ENCODE results near the gene PNPLA7.
"Not testable (repeated sequence)": the region's sequence is repeated elsewhere in the genome, so short reads cannot be mapped to it uniquely, and the experiment has no call there.

PNPLA7 gene

DNA sequence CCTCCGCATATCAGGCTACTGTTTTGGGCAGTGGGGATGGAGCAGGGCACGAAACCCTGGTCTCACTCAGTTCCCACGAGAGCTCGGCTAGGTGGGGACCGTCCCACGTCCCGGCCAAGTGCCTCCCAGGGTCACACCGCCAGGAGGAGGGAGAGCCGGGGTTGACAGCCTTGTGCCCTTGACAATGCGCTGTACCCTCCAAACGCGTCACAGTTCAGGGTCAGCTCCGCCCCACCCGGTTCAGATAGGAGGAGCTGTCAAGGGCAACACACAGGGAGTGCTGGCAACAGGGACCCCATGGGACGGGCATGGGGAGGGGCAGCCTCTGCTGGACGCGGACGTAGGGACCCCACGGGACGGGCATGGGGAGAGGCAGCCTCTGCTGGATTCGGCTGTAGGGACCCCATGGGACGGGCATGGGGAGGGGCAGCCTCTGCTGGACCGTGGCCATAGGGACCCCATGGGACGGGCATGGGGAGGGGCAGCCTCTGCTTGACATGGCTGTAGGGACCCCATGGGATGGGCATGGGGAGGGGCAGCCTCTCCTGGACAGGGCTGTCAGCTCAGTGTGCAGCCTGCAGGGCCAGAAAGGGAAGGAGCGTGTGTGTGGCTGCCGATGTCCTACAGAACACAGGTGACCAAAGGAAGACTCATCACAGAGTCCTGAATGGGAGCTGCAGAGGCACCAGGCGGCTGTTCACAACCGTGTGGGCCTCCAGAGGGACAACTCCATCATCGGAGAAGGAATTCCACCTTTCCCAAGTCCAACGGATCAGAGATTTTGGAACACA lies 29.4 kb downstream of the PNPLA7 start:
- no peak for DNase-seq (ENCODE audit: low read depth)
- TF ChIP-seq, protein P1, sequence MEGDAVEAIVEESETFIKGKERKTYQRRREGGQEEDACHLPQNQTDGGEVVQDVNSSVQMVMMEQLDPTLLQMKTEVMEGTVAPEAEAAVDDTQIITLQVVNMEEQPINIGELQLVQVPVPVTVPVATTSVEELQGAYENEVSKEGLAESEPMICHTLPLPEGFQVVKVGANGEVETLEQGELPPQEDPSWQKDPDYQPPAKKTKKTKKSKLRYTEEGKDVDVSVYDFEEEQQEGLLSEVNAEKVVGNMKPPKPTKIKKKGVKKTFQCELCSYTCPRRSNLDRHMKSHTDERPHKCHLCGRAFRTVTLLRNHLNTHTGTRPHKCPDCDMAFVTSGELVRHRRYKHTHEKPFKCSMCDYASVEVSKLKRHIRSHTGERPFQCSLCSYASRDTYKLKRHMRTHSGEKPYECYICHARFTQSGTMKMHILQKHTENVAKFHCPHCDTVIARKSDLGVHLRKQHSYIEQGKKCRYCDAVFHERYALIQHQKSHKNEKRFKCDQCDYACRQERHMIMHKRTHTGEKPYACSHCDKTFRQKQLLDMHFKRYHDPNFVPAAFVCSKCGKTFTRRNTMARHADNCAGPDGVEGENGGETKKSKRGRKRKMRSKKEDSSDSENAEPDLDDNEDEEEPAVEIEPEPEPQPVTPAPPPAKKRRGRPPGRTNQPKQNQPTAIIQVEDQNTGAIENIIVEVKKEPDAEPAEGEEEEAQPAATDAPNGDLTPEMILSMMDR (conservative IDR thresholded peaks at IDR 0.05; ENCODE audit: control insufficient read depth, insufficient read depth, low read depth, low read length) = no peak

DNA sequence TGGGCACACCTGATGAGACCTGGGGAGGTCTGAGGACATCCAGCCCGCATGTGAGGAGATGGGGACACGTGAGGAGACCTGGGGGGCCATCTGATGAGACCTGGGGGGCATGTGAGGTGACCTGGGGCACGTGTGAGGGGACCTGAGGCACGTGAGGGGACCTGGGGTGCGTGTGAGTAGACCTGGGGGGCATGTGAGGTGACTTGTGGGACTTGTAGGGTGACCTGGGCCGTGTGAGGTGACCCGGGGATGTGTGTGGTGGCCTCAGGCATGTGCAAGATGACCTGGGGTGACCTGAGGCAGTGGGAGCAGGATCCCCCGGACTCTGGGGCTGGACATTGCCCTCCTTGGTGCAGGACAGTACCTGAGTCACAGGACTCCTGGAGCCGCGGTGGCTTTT lies 30.6 kb downstream of the PNPLA7 start:
- DNase-seq (ENCODE audit: low read depth) = no peak
- no peak overlapping the region for H3K4me3 ChIP-seq (ENCODE audit: control insufficient read depth, low read depth, low read length)
- TF ChIP-seq, protein P1 (conservative IDR thresholded peaks at IDR 0.05; ENCODE audit: control insufficient read depth, insufficient read depth, low read depth, low read length) = no peak

More for the DNA sequence above, 29.4 kb downstream of the PNPLA7 start:
- H3K4me3 ChIP-seq (ENCODE audit: control insufficient read depth, low read depth, low read length) = no peak overlapping the region

DNA sequence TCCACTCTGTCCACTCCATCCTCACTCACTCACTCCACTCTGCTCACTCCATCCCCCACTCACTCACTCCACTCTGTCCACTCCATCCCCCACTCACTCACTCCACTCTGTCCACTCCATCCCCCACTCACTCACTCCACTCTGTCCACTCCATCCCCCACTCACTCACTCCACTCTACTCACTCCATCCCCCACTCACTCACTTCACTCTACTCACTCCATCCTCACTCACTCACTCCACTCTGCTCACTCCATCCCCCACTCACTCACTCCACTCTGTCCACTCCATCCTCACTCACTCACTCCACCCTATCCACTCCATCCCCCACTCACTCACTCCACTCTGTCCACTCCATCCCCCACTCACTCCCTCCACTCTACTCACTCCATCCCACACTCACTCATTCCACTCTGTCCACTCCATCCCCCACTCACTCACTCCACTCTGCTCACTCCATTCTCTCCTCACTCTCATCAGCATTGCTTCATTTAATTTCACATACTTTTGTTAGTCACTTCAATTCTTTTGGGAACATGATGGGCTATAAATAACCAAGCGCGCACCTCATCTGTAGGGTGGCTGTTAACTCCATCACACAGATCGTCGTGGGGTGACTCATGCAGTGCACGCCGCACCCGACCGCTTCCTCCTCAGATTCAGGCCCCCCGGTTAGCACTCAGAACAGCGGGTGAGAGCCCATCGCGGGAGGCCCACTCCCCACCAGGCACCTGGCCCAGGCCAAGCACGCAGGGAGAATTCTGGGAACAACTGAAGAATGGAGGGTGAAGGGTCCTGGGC lies 31.3 kb downstream of the PNPLA7 start:
- peak; percentile 26 for DNase-seq (ENCODE audit: low read depth)
- not testable (repeated sequence) for H3K4me3 ChIP-seq (ENCODE audit: control insufficient read depth, low read depth, low read length)

DNA sequence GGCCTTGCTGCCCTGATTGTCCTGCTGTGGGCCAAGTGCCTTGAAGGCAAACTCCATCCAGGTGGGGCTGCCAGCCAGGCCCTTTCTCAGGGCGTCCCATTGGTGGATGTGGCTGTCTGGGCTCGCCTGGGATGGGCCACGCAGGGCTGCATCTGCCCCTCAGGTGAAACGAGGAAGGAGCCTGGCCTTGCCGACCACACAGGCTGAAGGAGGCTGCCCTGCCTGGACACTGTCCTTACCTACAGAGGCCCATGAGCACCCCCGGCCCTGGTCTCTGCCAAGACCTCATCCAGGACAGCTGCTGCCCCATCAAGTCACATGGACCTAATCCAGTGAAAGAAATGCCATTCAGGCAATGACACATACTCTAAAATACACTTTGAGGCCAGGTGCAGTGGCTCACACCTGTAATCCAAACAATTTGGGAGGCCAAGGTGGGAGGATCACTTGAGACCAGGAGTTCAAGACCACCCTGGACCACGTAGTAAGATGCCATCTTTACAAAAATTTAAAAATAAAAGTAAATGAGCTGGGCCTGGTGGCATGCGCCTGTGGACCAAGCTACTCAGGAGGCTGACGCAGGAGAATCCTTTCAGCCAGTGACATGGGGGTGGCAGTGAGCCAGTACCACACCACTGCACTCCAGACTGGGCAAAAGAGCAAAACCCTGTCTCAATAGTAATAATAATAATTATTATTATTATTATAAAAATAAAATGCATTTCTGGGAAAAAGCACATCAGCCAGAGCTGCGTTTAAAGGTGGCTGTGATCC lies 33.9 kb downstream of the PNPLA7 start:
- H3K4me3 ChIP-seq (ENCODE audit: control insufficient read depth, low read depth, low read length) = no peak overlapping the region
- TF ChIP-seq, protein P1 (conservative IDR thresholded peaks at IDR 0.05; ENCODE audit: control insufficient read depth, insufficient read depth, low read depth, low read length) = no peak

DNA sequence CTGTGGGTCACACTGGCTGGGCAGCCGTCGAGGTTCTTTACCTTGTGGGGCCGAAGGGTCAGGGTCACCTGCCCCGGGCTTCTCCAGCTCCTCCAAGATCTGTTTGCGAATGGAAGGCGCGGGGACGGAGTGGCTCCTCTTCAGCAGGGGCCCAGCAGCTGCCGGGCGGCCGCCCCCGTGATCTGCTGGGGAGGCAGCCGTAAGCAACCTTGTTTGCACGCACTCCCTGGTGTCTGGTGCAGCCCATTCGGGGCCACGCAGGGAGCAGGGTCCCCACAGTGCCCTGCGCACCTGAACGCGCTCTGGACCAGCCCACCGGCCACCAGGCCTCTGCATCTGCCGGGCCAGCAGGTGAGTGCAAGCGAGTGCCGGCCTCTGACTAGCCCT lies 34.9 kb downstream of the PNPLA7 start:
- TF ChIP-seq, protein P1 (conservative IDR thresholded peaks at IDR 0.05; ENCODE audit: control insufficient read depth, insufficient read depth, low read depth, low read length) = no peak
- no peak for DNase-seq (ENCODE audit: low read depth)
- no peak overlapping the region for H3K4me3 ChIP-seq (ENCODE audit: control insufficient read depth, low read depth, low read length)

More for the DNA sequence above, 33.9 kb downstream of the PNPLA7 start:
- DNase-seq (ENCODE audit: low read depth) = no peak

DNA sequence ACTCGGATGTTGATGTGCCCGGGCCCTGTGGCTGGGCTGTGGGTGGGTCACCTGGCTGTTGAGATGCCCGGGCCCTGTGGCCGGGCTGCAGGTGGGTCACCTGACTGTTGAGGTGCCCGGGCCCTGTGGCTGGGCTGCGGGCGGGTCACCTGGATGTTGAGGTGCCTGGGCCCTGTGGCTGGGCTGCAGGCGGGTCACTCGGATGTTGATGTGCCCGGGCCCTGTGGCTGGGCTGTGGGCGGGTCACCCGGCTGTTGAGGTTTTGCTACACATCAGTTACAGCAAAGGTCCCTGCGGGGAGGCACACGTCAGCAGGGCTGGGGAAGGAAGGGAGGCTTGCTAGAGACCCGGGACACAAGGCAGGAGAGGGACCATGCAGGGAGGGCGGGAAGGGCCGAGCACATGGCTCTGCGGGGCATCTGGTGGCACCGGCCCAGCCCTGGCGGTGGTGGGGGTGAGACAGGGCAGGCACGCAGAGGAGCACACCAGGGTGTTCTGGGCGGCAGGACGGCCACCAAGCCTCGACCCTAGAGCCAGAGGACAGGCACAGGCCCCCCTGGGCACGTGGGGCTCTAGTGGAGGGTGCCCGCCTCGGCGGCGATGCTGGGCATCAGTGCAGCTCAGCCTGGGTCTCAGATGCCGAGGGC lies 35.4 kb downstream of the PNPLA7 start:
- no peak for DNase-seq (ENCODE audit: low read depth)
- TF ChIP-seq, protein P1 (conservative IDR thresholded peaks at IDR 0.05; ENCODE audit: control insufficient read depth, insufficient read depth, low read depth, low read length) = no peak
- no peak overlapping the region for H3K4me3 ChIP-seq (ENCODE audit: control insufficient read depth, low read depth, low read length)

DNA sequence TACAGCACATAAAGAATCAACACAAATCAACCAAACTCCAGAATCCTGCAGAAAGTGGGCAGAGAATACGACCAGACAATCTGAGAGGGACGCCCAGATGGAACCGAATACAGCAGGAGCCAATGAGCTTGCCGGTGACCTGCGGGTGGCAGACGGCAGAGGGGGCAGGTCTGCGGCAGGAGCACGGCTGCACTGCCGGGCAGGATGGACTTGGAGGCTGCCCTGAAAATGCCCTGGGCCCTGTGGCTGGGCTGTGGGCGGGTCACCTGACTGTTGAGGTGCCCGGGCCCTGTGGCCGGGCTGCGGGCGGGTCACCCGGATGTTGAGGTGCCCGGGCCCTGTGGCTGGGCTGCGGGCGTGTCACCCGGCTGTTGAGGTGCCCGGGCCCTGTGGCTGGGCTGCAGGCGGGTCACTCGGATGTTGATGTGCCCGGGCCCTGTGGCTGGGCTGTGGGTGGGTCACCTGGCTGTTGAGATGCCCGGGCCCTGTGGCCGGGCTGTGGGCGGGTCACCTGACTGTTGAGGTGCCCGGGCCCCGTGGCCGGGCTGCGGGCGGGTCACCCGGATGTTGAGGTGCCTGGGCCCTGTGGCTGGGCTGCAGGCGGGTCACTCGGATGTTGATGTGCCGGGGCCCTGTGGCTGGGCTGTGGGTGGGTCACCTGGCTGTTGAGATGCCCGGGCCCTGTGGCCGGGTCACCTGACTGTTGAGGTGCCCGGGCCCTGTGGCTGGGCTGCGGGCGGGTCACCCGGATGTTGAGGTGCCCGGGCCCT lies 36.2 kb downstream of the PNPLA7 start:
- not testable (repeated sequence) for DNase-seq (ENCODE audit: low read depth); H3K4me3 ChIP-seq (ENCODE audit: control insufficient read depth, low read depth, low read length)

DNA sequence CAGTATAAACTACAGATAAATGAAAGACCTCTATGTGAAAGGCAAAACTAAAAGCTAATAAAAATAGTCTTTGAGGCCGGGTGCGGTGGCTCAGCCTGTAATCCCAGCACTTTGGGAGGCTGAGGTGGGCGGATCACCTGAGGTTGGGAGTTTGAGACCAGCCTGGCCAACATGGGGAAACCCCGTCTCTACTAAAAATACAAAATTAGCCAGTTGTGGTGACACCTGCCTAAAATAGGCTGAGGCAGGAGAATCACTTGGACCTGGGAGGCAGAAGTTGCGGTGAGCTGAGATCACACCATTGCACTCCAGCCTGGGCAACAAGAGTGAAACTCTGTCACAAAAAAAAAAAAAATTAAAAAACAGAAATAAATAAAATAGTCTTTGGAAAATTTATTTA lies 37.1 kb downstream of the PNPLA7 start:
- not testable (repeated sequence) for H3K4me3 ChIP-seq (ENCODE audit: control insufficient read depth, low read depth, low read length); DNase-seq (ENCODE audit: low read depth)

Measured in fibroblast of mammary gland (primary cell).